ENCODE results near the gene BRINP1.

- TF ChIP-seq CTCF (IDR thresholded peaks at IDR 0.05) (no peak), EP300 (IDR thresholded peaks at IDR 0.05) (no peak)
Observed at GRCh38 chr9:119154527-119154926, 214.7 kb downstream of the BRINP1 start.

Measured in suprapubic skin (tissue), 3 donors.